OCI-LY3 (cell line): ENCODE measurements around the gene FEN1.

Experiments used
- H2AFZ ChIP-seq: fragments of 200-600, 300-600 bp; shearing (Covaris generic); 2 replicates; pipeline ENCODE4 v1.6.0; 2014; ENCODE audit warnings: antibody characterized with exemption, low read depth, low read length
- H3K27ac ChIP-seq: fragments of 200-600, 300-600 bp; sonication (generic); 2 replicates; pipeline ENCODE4 v1.5.1; 2014; ENCODE audit warnings: mild to moderate bottlenecking, low read length, moderate library complexity, mixed read lengths
- H3K27me3 ChIP-seq: fragments of 200-600, 300-600 bp; sonication (generic); 2 replicates; pipeline ENCODE4 v1.6.1; 2014; ENCODE audit warnings: low read depth, low read length, mixed read lengths
- H3K36me3 ChIP-seq: fragments of 200-600, 300-600 bp; sonication (generic); replicated peaks from 2 replicates; pipeline ENCODE3; 2014; ENCODE audit warnings: low read depth, low read length, mixed read lengths
- H3K4me1 ChIP-seq: fragments of 300-600, 200-600 bp; sonication (generic); 2 replicates; pipeline ENCODE4 v1.6.1; 2014; ENCODE audit warnings: low read length, mixed read lengths
- H3K4me2 ChIP-seq: fragments of 200-600, 300-600 bp; sonication (generic); 2 replicates; pipeline ENCODE4 v1.6.1; 2014; ENCODE audit warnings: low read length, mixed read lengths
- H3K4me3 ChIP-seq: fragments of 300-600, 200-600 bp; sonication (generic); 2 replicates; pipeline ENCODE4 v1.5.1; 2014; ENCODE audit warnings: antibody characterized with exemption, mild to moderate bottlenecking, low read length, moderate library complexity
- H3K79me2 ChIP-seq: fragments of 300-600, 200-600 bp; shearing (Covaris generic); 2 replicates; pipeline ENCODE4 v1.6.1; 2014; ENCODE audit warnings: mild to moderate bottlenecking, low read length, mixed read lengths
- H3K9ac ChIP-seq: fragments of 300-600, 200-600 bp; shearing (Covaris generic); 2 replicates; pipeline ENCODE4 v1.6.0; 2014; ENCODE audit warnings: mild to moderate bottlenecking, low read length, moderate library complexity
- H3K9me3 ChIP-seq: fragments of 200-600, 300-600 bp; shearing (Covaris generic); 2 replicates; pipeline ENCODE4 v1.6.1; 2014; ENCODE audit warnings: low read length, mixed read lengths; ENCODE audit not compliant: insufficient read depth
- H4K20me1 ChIP-seq: fragments of 200-600, 300-600 bp; sonication (generic); 2 replicates; pipeline ENCODE4 v1.6.1; 2016; ENCODE audit warnings: low read length, mixed read lengths; ENCODE audit not compliant: insufficient read depth
- CTCF ChIP-seq: fragments of 200-600, 300-600 bp; sonication (generic); IDR thresholded peaks from 2 replicates; pipeline ENCODE4 v1.5.1; 2014; ENCODE audit warnings: antibody characterized with exemption, low read length, low read depth
- EZH2phosphoT487 ChIP-seq: fragments of 200-600 bp; shearing (Covaris generic); IDR thresholded peaks from 2 replicates; pipeline ENCODE4 v1.6.1; 2018; ENCODE audit warnings: antibody characterized with exemption, mixed run types, low read depth

The FEN1 gene

GRCh38 chr11:61787928-61788491, 4.7 kb upstream of the FEN1 start:
- H3K79me2 ChIP-seq = peaks cover 39% of the 10 kb centered on the region
- H3K9me3 ChIP-seq = no peaks in the 10 kb centered on the region
- H3K27me3 ChIP-seq = no peaks in the 10 kb centered on the region
- no peak overlapping the region for H3K4me2 ChIP-seq
- H3K27ac ChIP-seq = no peak overlapping the region
- peaks cover 16% of the 10 kb centered on the region; the same call in 1 of the 2 replicates for H4K20me1 ChIP-seq
- no peak overlapping the region for H3K4me3 ChIP-seq
- H3K4me1 ChIP-seq = peaks cover 10% of the 10 kb centered on the region
- H3K9ac ChIP-seq = no peak overlapping the region
- peaks cover 64% of the 10 kb centered on the region for H3K36me3 ChIP-seq
- no peak for TF ChIP-seq EZH2phosphoT487
- TF ChIP-seq CTCF = peak; percentile 59
- H2AFZ ChIP-seq = no peak overlapping the region

- peak overlapping the region; percentile 83 for H3K27ac ChIP-seq
- peaks cover 56% of the 10 kb centered on the region for H3K36me3 ChIP-seq
- H3K4me3 ChIP-seq = peak overlapping the region; percentile 90
- H3K9ac ChIP-seq = peak overlapping the region; percentile 99
- TF ChIP-seq CTCF = no peak; the same call in 1 of the 2 replicates
- TF ChIP-seq EZH2phosphoT487 = no peak
- peak overlapping the region; percentile 77 for H3K4me2 ChIP-seq
- peaks cover 10% of the 10 kb centered on the region; the same call in 1 of the 2 replicates for H4K20me1 ChIP-seq
- peaks cover 78% of the 10 kb centered on the region for H3K79me2 ChIP-seq
- H3K4me1 ChIP-seq = peaks cover 24% of the 10 kb centered on the region
- H3K9me3 ChIP-seq = no peaks in the 10 kb centered on the region
- no peaks in the 10 kb centered on the region for H3K27me3 ChIP-seq
- H2AFZ ChIP-seq = peak overlapping the region; percentile 91
These were observed 888 bp upstream of the FEN1 start for GRCh38 chr11:61791737-61792309.

- H4K20me1 ChIP-seq = peaks cover 8% of the 10 kb centered on the region; the same call in 1 of the 2 replicates
- peak overlapping the region; percentile 77 for H3K4me2 ChIP-seq
- no peaks in the 10 kb centered on the region for H3K27me3 ChIP-seq
- H3K4me3 ChIP-seq = peak overlapping the region; percentile 90
- H3K9me3 ChIP-seq = no peaks in the 10 kb centered on the region
- peak overlapping the region; percentile 91; the same call in 1 of the 2 replicates for H2AFZ ChIP-seq
- peaks cover 92% of the 10 kb centered on the region for H3K79me2 ChIP-seq
- peaks cover 51% of the 10 kb centered on the region for H3K36me3 ChIP-seq
- TF ChIP-seq CTCF (no peak), EZH2phosphoT487 (no peak)
- H3K4me1 ChIP-seq = peaks cover 29% of the 10 kb centered on the region
- H3K9ac ChIP-seq = peak overlapping the region; percentile 99
- H3K27ac ChIP-seq = peak overlapping the region; percentile 83
These were observed 545 bp downstream of the FEN1 start for GRCh38 chr11:61793083-61793828.

GRCh38 chr11:61793829-61794204, 1.1 kb downstream of the FEN1 start:
- H3K4me1 ChIP-seq = peaks cover 35% of the 10 kb centered on the region
- peak overlapping the region; percentile 99 for H3K9ac ChIP-seq
- peaks cover 51% of the 10 kb centered on the region for H3K36me3 ChIP-seq

More at GRCh38 chr11:61793829-61794204, 1.1 kb downstream of the FEN1 start:
- peak overlapping the region; percentile 90 for H3K4me3 ChIP-seq
- H3K9me3 ChIP-seq = no peaks in the 10 kb centered on the region
- TF ChIP-seq CTCF (no peak), EZH2phosphoT487 (no peak)
- H3K27me3 ChIP-seq = no peaks in the 10 kb centered on the region
- H4K20me1 ChIP-seq = peaks cover 8% of the 10 kb centered on the region; the same call in 1 of the 2 replicates
- peaks cover 98% of the 10 kb centered on the region for H3K79me2 ChIP-seq
- no peak overlapping the region for H2AFZ ChIP-seq
- H3K27ac ChIP-seq = peak overlapping the region; percentile 83; the same call in 1 of the 2 replicates
- H3K4me2 ChIP-seq = peak overlapping the region; percentile 77
